MM.1S (cell line): ENCODE results near the gene CC2D1B.

Source experiments
- CTCF ChIP-seq: fragments of 300-600 bp; sonication (generic); IDR thresholded peaks from 2 replicates; pipeline ENCODE4 v1.5.1; 2016; ENCODE audit warnings: antibody characterized with exemption, low read length, mixed read lengths
- EZH2 ChIP-seq: fragments of 300-600 bp; sonication (generic); optimal IDR thresholded peaks from 2 replicates; pipeline ENCODE3; 2017; ENCODE audit warnings: low read depth, mild to moderate bottlenecking, antibody characterized with exemption, low read length, mixed read lengths
- EZH2phosphoT487 ChIP-seq: fragments of 300-600 bp; sonication (generic); IDR thresholded peaks from 2 replicates; pipeline ENCODE4 v1.6.1; 2018; ENCODE audit warnings: antibody characterized with exemption, low read length

- TF ChIP-seq CTCF: no peak
- no peak for TF ChIP-seq EZH2phosphoT487
- no peak for TF ChIP-seq EZH2
Measured at GRCh38 chr1:52352690-52353089, 13.3 kb downstream of the CC2D1B start.
